ENCODE data around the gene STRADA.

GRCh38 chr17:63752707-63753106 lies 11.1 kb upstream of the STRADA start:
- TF ChIP-seq CHD2 (IDR thresholded peaks at IDR 0.05; ENCODE audit: low read length) (no peak), CTCF (IDR thresholded peaks at IDR 0.05; ENCODE audit: control extremely low read depth in 1 of 3, insufficient read depth in 1 of 3, low read depth in 1 of 3, low read length in 3 of 3) (no peak), RFX5 (IDR thresholded peaks at IDR 0.05; ENCODE audit: borderline replicate concordance, low read depth, low read length) (no peak), TBP (IDR thresholded peaks at IDR 0.05; ENCODE audit: low read depth, low read length) (no peak), SP4 (IDR thresholded peaks at IDR 0.05; ENCODE audit: low read length) (no peak), POLR2AphosphoS5 (IDR thresholded peaks at IDR 0.05; ENCODE audit: low read depth, low read length) (no peak), CBX5 (IDR thresholded peaks at IDR 0.05; ENCODE audit: low read depth, low read length) (no peak)
- TF ChIP-seq, protein P1, sequence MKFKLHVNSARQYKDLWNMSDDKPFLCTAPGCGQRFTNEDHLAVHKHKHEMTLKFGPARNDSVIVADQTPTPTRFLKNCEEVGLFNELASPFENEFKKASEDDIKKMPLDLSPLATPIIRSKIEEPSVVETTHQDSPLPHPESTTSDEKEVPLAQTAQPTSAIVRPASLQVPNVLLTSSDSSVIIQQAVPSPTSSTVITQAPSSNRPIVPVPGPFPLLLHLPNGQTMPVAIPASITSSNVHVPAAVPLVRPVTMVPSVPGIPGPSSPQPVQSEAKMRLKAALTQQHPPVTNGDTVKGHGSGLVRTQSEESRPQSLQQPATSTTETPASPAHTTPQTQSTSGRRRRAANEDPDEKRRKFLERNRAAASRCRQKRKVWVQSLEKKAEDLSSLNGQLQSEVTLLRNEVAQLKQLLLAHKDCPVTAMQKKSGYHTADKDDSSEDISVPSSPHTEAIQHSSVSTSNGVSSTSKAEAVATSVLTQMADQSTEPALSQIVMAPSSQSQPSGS (IDR thresholded peaks at IDR 0.05; ENCODE audit: low read length) = no peak

Measured in H1 (cell line).